Choroid plexus epithelial cell (primary cell): ENCODE results near the gene UBE3C.

ENCODE experiments used
- DNase-seq: peaks from one replicate; pipeline ENCODE4 v3.0.0-alpha.2; 2010; ENCODE audit warnings: low read depth
- H3K4me3 ChIP-seq: 2 replicates; pipeline ENCODE4 v1.5.1; 2011; ENCODE audit warnings: low read depth, mild to moderate bottlenecking, control low read depth, low read length, moderate library complexity
- CTCF ChIP-seq: conservative IDR thresholded peaks from 2 replicates; pipeline ENCODE4 v1.5.1; 2011; ENCODE audit warnings: low read depth, mild to moderate bottlenecking, control low read depth, inconsistent platforms, low read length, moderate library complexity

UBE3C gene

GRCh38 chr7:157281221-157281998, 142.7 kb downstream of the UBE3C start:
- DNase-seq, result no peak
- no peak overlapping the region for H3K4me3 ChIP-seq
- no peak for TF ChIP-seq CTCF

GRCh38 chr7:157282141-157282801, 143.5 kb downstream of the UBE3C start:
- DNase-seq, result no peak
- no peak for TF ChIP-seq CTCF
- no peak overlapping the region for H3K4me3 ChIP-seq

GRCh38 chr7:157284229-157285014, 145.7 kb downstream of the UBE3C start:
- DNase-seq, result no peak
- TF ChIP-seq CTCF, result no peak
- no peak overlapping the region for H3K4me3 ChIP-seq

GRCh38 chr7:157291404-157292080, 152.8 kb downstream of the UBE3C start:
- no peak overlapping the region for H3K4me3 ChIP-seq

GRCh38 chr7:157292258-157292657, 153.5 kb downstream of the UBE3C start:
- no peak for TF ChIP-seq CTCF
- no peak overlapping the region for H3K4me3 ChIP-seq
- no peak for DNase-seq

More at GRCh38 chr7:157291404-157292080, 152.8 kb downstream of the UBE3C start:
- TF ChIP-seq CTCF, result no peak
- DNase-seq, result no peak

GRCh38 chr7:157292770-157293412, 154.2 kb downstream of the UBE3C start:
- TF ChIP-seq CTCF, result no peak
- DNase-seq, result no peak
- H3K4me3 ChIP-seq, result no peak overlapping the region
